NCI-H510A (cell line): Measurements from ENCODE around the gene ISG15.
"Not testable (repeated sequence)": the region's sequence is repeated elsewhere in the genome, so short reads cannot be mapped to it uniquely, and the experiment has no call there.

Source experiments
- DNase-seq: peaks from one replicate; lab custom pipeline; 2025; lab: John Stamatoyannopoulos, UW

The ISG15 gene

GRCh38 chr1:1013922-1014648 is 788 bp downstream of the ISG15 start:
- peak; percentile 85 for DNase-seq

GRCh38 chr1:1014799-1015681 is 1.7 kb downstream of the ISG15 start:
- DNase-seq, result no peak

GRCh38 chr1:1017397-1018320 is 4.4 kb downstream of the ISG15 start:
- DNase-seq, result not testable (repeated sequence)

- not testable (repeated sequence) for DNase-seq
Observed at GRCh38 chr1:1018321-1018685, 5.0 kb downstream of the ISG15 start.

- DNase-seq, result peak; percentile 69
Observed at GRCh38 chr1:1019122-1019999, 6.1 kb downstream of the ISG15 start.

- no peak for DNase-seq
Observed at GRCh38 chr1:1020000-1020404, 6.7 kb downstream of the ISG15 start, which contains the start of gene AGRN. Gene AGRN, plus strand, starts transcription at chr1:1020120. Its CDS starts 53 bp downstream, at chr1:1020173.

- DNase-seq, result no peak
Observed at GRCh38 chr1:1020415-1021009, 7.2 kb downstream of the ISG15 start.

- DNase-seq, result peak; percentile 62
Observed at GRCh38 chr1:1021010-1021919, 8.0 kb downstream of the ISG15 start.

GRCh38 chr1:1021920-1022259 is 8.6 kb downstream of the ISG15 start:
- DNase-seq, result no peak

GRCh38 chr1:1022302-1023009 is 9.2 kb downstream of the ISG15 start:
- DNase-seq, result no peak

- no peak for DNase-seq
Observed at GRCh38 chr1:1023700-1024099, 10.4 kb downstream of the ISG15 start.

- no peak for DNase-seq
Observed at GRCh38 chr1:1024149-1024770, 11.0 kb downstream of the ISG15 start.

GRCh38 chr1:1024771-1025699 is 11.7 kb downstream of the ISG15 start:
- no peak for DNase-seq

GRCh38 chr1:1025730-1026129 is 12.4 kb downstream of the ISG15 start:
- no peak for DNase-seq

- DNase-seq, result no peak
Observed at GRCh38 chr1:1026599-1027413, 13.5 kb downstream of the ISG15 start.

GRCh38 chr1:1027791-1028190 is 14.5 kb downstream of the ISG15 start:
- no peak for DNase-seq
